Right renal cortex interstitium (tissue), 3 donors: ENCODE measurements around the gene ACIN1. TPM values are rescaled to one million over a fixed set of nuclear protein-coding genes. Genes with fewer than 3 reads are reported as not detected.

Experiments used
- DNase-seq, 3 donors: peaks; one replicate each; pipeline ENCODE4 v3.0.0-alpha.2; 2013; ENCODE audit warnings: low read depth in 3 of 3, low spot score in 2 of 3
- polyA plus RNA-seq, 3 donors: library from polyadenylated mRNA; unstranded; fragments of 120-200 nt; gene quantifications; one replicate each; pipeline ENCODE4 v1.2.1, GENCODE V29; 2013; ENCODE audit not compliant: insufficient read length in 3 of 3

The ACIN1 gene
- polyA plus RNA-seq, 3 donors = 201 to 227 (median 206) TPM

DNA sequence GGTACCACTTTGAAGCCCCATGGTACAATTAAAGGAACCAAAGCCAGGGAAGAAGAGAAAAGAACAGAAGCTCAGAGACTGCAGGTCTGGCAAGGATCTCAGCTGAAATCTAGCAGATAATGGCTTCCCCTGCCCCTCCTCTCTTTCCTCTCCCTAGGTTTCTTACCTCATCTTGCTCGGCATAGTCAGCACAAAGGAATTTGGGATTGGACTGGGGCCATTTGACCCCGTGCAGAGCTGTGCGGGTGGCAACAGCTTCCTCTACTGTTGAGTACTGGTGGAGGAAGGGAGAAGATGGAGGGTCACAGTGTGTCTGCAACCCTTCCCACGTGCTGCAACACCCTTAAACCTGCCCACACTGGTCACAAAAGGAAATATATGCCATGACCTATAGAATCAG lies 32.9 kb downstream of the ACIN1 start:
- no peak for DNase-seq

DNA sequence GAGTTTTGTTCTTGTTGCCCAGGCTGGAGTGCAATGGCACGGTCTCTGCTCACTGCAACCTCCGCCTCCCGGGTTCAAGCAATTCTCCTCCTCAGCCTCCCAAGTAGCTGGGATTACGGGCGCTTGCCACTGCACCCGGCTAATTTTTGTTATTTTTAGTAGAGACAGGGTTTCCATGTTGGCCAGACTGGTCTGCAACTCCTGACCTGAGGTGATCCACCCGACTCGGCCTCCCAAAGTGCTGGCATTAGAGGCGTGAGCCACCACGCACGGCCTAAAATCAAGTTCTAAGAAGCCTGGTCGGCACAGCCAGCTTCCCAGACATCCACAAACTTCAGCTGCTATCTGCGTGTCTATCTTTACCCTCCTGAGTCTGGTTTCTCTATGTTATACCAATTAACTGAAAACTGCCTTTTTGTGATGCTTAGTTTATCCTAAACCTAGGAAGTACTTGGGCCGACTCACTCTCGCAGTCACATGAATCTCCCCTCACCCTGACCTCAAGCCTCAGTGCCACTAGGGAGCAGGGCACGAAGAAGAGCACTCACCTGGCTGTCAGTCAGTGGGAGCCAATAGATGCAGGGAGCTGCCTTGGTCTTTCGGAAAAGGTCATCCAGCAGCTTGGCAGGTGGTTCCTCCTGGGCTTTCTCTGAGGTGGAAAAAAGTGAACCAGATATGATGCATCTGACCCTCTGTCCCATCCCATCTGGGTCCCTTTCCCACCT lies 34.2 kb downstream of the ACIN1 start:
- no peak for DNase-seq

DNA sequence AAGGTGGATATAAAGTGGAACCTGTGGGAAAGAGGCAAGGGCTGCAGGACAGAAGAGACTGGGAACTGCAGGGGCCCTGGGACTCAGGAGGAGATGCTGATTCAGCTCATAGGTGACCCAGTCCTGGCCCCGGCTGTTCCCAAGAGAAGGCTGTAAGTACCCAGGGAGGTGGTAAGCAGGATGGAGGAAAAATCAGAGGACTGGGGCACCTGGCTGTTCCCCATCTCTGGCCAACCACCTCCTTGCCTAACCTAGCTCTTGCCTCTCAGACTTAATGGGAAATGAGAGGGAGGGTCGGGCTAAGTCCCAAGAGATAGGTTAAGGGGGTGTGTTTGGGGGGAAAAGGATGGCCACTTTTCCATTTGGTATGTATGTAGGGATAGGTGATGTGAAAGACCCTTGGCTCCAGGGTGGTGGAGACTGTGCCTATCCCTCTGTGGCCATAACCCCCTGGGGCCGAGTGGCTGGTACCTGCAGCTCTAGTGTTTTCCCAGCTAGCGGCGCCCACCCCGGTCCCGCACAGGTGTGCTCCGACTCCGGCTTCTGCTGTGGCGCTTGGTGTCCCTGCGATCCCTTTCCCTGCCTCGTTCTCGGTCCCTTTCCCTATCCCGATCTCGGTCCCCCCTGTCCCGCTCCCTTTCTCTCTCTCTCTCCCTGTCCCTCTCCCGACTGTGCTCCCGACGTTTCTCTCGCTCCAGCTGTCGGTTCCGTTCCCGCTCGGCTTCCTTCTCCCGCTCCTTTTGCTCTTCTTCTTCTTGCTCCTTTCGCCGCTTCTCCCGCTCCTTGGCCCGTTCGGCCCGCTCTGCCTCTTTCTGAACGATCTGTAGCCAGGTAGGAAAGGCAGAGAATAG lies 36.1 kb downstream of the ACIN1 start:
- DNase-seq = no peak

DNA sequence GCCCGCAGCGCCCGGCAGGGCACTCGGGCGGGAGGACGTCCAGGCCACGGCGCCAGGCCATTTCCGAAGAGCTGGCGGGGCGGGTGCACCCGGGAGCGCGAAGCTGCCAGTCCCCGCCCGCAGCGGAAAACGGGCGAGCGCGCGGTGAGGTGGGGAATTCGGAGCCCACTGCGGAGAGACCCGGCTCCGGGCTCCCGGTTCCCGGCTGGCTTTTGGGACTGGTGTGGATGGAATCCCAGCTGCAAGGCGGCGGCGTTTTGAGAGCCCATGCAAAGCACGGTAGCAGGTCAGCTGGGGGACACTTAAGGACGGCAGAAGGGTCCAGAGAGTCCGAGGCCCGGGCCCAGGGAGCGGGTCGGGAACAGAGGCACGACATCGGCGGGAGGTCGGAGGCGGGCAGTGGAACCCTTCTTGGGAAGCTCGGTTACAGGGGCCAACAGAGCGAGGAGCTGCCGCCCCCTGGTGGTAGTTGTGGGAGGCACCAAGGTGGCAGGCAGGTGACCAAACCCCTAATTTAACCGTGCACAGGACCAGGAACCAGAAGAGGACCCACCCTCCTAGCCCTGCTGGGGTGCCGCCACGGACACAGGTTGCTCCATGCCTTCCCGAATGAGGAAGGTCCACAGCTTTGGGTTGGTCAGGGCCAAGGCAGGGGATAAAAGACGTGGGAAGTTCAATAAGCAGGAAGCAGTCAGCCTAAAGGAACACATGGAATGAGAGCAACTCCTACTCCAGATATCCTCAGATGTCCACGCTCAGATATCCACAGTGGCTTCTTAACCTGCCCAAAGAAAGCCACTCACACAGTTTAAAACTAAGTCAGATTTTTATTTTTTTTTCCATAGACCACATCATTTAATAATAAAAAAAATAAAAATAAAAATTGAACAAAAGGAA lies 36.9 kb downstream of the ACIN1 start:
- peak in 2 of 3 donors; percentile 80 to 87 for DNase-seq

DNA sequence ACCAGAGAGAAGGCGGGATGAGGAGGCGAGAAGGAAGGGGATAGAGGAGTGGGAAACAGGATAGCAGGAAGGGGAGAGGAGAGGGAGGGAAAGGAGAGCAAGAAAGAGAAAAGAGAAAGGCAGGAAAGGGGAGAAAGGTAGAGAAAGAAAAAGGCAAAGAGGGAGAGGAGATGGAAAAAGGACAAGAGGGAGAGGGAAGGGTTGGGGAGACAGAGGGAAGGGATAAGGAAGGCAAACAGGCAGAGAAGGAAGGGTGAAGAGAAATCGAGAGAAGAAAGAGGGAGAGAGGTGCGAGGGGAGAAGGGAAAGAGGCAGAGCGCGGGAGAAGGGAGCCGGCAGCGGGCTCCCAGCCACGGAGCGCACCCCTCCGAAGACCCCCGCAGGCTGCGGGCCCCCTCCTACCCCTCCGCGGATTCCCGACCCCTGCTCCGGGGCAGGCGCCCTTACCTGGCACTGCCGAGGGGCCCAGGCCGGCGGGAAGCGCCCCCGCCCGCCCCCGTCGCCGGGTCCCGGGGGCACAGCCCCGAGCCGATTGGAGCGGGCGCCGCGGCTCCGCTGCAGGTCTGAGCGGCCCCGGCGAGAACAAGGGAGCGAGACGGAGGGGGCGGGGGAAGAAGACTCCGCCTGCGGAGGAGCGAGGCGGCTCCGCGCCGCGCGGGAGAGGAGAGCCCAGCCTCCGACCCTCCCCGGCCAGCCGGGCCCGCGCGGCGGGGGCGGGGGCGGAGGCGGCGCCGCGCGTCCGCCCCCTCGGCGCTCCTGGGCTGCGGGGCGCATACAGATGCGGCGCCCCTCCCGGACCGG lies 37.8 kb downstream of the ACIN1 start, which contains the start of gene CDH24:
Gene CDH24, minus strand, starts transcription at position 565 of the 801 bp plus-strand sequence. CDS start 1,787 bp downstream, outside the sequence.
- no peak for DNase-seq

DNA sequence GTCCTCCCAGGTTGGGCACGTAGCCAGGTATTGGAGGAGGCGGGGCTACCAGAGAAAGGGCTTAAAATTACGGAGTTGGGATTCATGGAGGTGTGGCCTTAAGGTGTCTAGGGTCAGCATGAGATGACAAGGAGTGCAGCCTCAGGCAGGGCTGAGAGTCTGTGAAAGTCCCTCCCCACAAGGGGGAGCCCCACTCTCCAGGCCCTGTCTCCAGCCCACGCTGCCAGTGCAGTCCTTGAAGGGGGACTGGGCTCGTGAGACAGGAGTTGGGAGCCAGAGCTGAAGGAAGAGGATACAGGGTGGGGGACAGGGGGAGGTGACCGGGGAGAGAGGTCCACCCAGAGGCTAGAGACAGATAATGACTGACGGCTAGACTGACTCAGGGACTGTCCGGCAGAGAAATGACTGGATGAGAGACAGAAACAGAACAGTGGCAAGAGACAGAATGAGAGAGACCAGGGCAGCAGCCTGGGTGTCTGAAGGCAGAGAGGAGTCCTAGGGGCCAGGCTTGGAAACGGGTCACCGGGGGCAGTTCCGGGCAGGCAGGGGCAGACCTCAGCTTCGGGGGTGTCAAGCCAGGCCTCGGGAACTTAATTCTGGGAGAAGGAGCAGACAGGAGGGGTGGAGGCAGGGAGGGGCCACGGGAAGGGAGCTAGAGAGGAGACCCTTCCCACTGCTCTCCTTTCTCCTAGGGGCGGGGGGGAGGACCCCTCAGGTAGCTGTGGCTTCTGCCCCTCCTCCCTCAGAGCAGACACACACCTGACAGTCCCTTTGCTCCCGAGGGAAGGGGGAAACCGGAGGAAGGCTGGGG lies 38.6 kb downstream of the ACIN1 start:
- DNase-seq = no peak

DNA sequence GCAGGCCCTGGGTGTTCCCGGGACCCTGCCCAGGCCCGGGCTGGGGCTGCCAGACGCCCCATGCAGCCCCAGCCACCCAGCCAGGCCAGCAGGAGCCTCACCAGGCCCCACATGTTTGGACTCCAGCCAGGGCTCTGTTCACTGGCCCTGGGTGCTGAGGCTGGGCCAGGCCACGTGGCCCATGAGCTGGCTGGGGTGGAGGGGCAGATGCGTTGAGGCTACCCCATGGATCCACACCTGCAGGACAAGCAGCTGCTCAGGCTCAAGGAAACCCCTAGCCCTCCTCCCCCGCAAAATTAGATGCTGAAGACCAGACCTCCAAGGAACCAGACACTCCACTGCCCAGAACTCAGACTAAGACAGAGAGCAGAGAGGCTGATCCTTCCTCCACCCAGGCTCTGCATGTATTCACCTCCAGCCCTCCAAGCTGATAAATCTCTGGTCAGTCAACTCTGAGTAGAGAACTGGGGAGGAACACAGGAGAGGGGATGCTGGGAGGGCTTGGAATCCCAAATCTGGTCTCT lies 39.3 kb downstream of the ACIN1 start:
- no peak for DNase-seq

DNA sequence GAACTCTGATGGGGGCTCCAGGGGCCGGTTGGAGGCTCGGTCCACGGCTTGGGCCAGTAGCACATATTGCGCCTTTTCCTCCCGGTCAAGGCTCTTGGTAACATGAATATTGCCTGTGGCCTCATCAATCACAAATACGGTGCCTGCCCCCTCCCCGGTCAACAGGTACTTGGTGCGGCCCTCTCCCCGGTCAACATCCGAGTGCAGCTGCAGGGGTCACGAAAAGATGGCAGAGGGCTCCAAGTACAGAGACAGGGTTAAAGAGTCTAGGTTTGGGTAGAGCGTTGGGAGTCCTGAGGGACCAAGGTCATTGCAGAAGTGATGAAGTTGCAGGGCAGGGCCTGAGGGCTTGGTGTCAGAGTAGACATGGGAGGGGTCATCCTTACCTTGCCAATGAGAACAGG lies 39.8 kb downstream of the ACIN1 start:
- DNase-seq = no peak

DNA sequence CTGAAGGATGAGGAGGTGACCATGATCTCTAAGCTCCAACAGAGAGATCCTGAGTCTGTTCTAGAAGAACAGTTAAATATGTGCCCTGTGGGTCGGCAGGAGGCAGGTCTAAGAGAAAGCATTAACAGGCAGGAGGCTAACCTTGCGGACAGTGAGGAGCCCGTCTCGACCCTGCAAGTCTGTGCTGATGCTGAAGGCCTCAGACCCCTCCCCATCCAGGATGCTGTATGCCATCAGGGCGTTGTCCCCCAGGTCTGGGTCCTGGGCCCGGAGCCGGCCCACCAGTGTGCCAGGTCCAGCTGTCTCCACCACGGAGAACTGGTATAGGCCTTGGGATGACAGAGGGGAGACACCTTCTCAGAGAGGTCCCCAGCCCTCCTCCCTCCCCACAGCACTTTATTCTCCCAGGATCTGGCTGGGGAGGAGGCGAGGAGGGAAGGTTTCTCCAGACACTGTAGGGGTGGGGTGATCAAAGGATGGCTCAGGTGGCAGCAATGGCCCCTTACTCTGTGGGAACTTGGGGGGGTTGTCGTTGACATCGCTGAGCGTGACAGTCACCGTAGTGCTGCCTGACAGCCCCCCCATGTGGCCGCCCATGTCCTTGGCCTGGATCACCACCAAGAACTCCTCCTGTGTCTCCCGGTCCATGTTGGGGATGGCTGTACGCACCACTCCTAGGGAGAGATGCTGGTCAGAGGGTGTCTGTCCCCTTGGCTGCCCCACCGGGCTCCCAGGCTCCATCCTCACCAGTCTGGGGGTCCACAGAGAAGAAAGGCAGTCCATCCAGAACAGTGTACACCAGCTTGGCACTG lies 40.7 kb downstream of the ACIN1 start:
- DNase-seq = no peak

DNA sequence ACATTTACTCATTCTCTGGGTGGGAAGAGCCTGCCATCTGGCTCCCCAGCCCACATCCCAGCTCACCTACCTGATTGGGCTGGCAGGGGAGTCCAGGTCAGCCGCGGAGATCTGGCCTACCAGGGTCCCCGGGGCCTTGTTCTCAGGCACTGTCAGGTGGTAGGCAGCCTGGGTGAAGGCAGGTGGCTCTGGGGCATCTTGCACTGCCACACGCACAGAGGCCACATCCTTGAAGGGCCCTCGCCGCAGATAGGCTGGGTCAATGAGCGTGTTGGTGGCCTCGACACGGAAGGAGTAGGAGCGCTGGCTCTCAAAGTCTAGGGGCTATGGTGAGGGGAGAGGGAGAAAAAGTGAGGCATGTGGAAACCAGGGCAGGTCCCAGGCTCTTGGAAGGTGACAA lies 41.5 kb downstream of the ACIN1 start:
- no peak for DNase-seq

DNA sequence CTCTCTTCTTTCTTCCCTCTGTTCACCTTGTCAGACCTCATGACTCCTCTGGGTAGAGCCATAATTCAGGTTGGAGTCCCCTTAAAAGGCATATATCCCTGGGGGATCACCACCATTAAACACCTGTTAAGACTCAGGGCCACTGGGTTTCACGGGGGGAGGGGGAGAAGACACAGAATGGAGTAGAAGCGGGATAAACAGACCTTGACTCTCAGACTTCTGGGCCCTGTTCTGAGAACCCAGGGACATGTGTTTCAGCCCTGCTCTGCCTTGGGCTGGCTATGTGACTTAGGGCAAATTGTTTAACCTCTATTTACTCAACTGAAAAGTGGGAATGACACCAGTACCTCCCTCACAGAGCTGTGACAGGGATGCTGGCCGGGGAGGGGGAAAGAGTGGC lies 42.3 kb downstream of the ACIN1 start:
- no peak for DNase-seq

DNA sequence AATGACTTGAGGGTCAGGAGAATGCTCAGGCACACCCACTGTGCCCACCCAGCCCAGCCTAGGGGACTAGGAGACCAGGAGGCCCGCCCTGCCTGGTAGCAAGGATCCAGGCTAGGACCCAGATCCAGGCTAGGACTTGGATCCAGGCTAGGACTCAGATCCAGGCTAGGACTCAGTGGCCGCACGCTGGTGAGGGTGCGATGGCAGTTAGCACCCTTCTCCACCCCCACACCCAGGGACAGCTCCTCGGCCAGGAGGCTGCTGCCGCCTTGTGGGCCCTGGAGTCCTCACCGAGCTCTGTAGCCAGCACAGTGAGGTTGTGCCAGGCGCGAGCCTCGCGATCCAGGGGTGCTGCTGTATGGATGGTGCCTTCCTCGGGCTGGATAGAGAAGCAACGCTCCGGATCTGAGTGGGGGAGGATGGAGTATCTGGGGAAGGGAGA lies 42.7 kb downstream of the ACIN1 start:
- DNase-seq = no peak

DNA sequence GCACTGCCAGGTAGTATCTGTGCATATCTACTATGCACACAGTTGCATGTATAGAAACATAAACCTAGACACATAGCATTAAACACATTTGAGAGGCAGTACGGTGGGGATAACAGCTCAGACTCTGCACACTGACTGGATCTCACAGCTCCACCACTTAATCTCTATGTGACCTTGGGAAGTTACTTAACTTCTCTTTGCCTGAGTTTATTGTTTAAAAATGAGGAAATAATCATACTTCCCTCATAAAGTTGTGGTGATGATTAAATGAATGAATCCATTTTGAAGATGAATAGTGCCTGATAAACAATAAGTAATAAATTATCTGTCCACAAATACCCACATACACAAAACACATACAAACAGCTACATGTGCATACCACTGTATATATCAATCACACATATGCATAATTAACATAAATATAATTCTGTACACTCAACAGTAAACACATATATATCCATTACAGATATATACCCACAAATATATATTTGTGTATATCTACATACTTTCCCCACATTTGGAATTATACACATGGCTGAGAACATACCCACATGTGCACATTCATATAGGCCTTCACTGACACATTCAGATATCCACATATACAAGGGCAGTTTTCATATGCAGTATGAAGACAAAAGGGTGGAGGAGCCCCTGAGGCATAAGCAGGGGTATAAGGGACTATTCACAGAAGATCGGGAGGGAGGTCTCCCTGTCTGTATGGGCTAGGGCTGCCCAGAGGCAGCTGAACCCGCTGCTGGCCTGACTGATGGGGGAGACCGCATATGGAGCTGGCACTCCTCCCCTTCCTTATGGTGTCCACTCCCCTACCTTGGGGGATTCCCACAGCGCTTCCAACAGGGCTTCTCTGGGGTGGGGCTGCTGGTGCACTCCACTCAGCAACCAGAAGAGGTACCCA lies 43.5 kb downstream of the ACIN1 start:
- no peak for DNase-seq

DNA sequence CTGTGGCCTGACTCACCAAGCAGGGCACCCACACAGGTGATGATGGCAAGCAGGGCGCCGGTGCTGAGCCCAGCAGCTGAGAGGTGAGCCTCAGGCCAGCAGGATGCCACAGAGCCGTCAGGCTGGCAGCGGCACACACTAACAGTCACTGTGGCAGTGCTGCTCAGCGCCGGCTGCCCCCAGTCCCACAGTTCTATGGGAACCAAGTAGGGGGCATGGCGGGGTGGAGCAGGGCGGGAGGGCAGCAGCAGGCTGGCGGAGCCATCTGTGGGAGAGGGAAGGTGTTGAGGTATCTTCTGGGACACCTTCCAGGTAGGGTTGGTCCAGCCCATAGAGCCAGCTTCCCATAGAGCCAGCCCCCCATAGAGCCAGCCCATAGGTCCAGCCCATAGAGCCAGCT lies 45.9 kb downstream of the ACIN1 start:
- DNase-seq = no peak

DNA sequence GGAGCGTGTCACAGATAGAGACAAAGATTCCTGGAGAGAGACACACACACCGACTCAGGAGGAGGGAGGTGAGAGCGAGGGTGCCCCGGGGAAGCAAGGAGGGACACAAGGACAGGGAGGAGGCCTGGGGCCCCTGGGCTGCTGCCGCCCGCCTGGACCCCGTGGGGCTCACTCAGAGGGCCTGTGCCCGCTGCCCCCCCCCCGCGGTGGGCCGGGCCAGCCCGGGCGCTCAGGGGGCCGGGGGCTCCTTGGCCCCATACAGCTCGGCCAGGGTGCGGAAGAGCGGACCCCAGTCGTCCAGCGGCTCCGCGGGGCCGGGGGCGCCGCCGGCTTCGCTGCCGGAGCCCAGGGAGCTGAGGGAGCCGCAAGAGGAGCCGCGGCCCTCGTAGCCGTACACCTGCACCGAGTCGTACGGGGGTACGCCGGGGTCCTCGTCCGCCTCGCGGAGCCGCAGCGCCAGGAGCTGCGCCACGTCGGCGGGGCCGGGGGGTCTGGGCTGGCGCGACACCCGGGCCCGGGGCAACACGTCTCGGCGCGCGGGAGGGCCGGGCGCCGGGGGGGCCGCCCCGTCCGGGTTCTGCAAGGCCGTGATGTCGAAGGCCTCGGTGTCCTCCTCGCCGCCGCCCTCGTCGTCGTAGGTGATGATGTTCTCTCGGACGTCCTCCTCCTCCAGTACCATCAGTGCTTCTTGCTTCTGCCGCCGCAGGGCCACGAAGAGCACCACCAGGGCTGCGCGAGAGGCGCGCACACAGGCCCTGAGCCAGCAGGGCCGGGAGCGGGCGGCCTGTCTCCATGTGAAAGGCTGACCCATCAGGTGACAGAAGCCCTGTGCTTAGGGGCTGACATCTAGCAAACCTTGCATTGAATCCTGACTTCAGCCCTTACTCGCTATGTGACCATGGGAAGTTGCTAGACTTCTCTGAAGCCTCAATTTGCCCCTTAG lies 46.9 kb downstream of the ACIN1 start:
- DNase-seq = no peak

DNA sequence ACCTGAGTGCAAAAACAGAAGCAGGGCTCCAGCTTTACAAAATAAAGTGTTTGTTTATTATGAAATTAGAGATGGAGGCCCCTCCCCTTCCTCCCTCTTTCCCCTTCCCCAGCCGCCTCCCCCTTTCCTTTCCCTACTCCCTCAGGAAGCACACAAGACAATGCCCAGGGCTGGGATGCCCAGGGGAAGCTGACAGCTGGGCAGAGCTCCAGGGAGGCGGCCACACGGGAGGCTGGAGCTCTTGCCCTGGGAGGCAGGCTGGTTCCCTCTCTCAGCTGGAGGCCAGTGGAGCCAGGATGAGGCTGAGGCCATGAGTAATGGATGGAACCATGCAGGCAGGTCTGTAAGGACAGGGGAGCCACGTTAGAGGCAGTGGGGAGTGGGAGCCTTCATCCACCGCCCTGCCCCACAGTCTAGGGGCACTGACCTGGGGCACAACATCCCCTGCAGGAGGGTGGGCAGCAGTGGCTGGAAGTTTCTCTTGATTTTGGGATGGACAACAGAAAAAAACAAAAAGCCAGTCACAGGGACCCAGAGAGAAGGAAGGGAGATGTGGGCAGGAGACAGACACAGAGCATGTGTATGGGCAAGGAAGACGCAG lies 47.8 kb downstream of the ACIN1 start:
- DNase-seq = no peak
